Adipocyte (in vitro differentiated cells): ENCODE results near the gene RMRP.
A peak's percentile ranks its signal among the peaks of the same experiment; 100 is the strongest.

Experiments used
- DNase-seq: peaks from one replicate; pipeline ENCODE4 v3.0.0-alpha.2; 2015; ENCODE audit warnings: low read depth
- H3K27me3 ChIP-seq: replicated peaks from 2 replicates; pipeline ENCODE4 v1.7.0; 2013; ENCODE audit warnings: mild to moderate bottlenecking, low read length, moderate library complexity; ENCODE audit not compliant: control insufficient read depth, insufficient read depth
- H3K36me3 ChIP-seq: 2 replicates; pipeline ENCODE4 v1.7.0; 2013; ENCODE audit warnings: low read length, mild to moderate bottlenecking, moderate library complexity; ENCODE audit not compliant: control insufficient read depth, insufficient read depth, severe bottlenecking
- H3K4me1 ChIP-seq: 2 replicates; pipeline ENCODE4 v1.7.0; 2013; ENCODE audit warnings: mild to moderate bottlenecking, low read length, moderate library complexity; ENCODE audit not compliant: control insufficient read depth, insufficient read depth
- H3K4me3 ChIP-seq: 2 replicates; pipeline ENCODE4 v1.7.0; 2013; ENCODE audit warnings: mild to moderate bottlenecking, low read length, moderate library complexity
- H3K9ac ChIP-seq: 2 replicates; pipeline ENCODE4 v1.7.0; 2013; ENCODE audit warnings: mild to moderate bottlenecking, low read length, moderate library complexity
- H3K9me3 ChIP-seq: 2 replicates; pipeline ENCODE4 v1.7.0; 2013; ENCODE audit warnings: mild to moderate bottlenecking, low read length, moderate library complexity; ENCODE audit not compliant: control insufficient read depth

The RMRP gene

DNA sequence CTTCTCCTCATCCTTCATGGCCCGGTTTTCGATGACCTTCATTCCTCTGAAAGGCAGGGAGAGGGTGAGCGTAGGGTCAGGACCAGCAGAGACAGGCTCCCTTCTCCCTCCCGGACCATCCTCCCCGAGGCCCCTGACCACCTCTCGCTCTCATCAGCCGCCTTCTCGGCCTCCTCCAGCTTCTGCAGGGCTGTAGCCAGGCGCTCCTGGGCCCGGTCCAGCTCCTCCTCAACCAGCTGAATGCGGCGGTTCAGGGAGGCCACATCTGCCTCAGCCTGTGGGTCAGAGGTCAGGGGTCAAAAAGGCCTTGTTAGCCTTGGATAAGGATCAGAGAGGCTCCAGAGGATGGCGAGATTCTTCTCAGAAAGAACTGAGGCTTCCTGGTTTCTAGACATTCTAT, 27.7 kb upstream of the RMRP start:
- peaks cover 54% of the 10 kb centered on the region for H3K36me3 ChIP-seq

DNA sequence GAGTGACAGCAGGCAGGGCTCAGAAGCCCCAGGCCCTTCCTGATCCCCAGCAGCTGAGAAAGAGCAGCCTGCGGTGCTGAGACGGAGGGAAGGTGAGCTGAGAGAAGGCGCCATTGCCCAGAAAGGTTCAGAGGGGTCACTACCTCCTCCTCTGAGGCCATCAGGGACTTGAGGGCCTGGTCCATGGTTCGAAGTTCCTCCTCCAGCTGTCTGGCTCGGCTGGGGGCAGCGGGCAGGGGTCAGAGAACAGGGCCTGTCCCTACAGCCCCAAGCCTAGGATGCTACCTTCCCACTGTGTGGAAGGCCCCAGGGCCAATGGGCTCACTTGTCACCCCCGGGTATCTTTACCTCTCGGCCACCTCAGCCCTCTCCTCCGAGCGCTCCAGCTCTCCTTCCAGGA, 27.1 kb upstream of the RMRP start:
- peaks cover 54% of the 10 kb centered on the region for H3K36me3 ChIP-seq
- H3K27me3 ChIP-seq = no peaks in the 10 kb centered on the region
- H3K9me3 ChIP-seq = no peaks in the 10 kb centered on the region
- H3K4me1 ChIP-seq = peaks cover 39% of the 10 kb centered on the region
- H3K9ac ChIP-seq = peak overlapping the region; percentile 43
- no peak for DNase-seq
- no peak overlapping the region for H3K4me3 ChIP-seq

More for the DNA sequence above, 27.7 kb upstream of the RMRP start:
- no peaks in the 10 kb centered on the region for H3K9me3 ChIP-seq
- no peaks in the 10 kb centered on the region for H3K27me3 ChIP-seq
- DNase-seq = no peak
- no peak overlapping the region for H3K4me3 ChIP-seq
- peak overlapping the region; percentile 39 for H3K9ac ChIP-seq
- H3K4me1 ChIP-seq = peaks cover 39% of the 10 kb centered on the region

DNA sequence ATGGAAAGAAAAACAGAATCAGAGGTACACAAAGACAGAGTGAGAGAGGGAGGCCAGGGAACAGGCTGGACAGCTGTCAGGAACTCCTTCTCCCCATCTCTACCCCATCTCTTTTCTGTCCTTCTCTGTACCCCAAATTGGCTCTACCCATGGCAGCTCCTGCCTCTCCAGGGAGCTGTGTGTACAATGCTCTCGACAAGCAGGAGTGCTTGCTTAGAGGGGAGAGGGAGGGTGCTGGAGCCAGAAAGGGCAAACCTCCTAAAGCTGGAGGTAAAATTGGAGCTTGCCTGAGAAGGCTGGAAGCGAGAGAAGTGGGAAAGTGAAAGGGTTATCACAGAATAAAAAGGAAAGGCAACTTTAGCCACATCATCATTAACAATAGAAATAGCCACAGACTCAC, 25.5 kb upstream of the RMRP start:
- DNase-seq = no peak
- H3K27me3 ChIP-seq = no peaks in the 10 kb centered on the region
- peaks cover 53% of the 10 kb centered on the region for H3K36me3 ChIP-seq
- H3K4me3 ChIP-seq = no peak overlapping the region
- no peak overlapping the region for H3K9ac ChIP-seq
- H3K9me3 ChIP-seq = no peaks in the 10 kb centered on the region
- peaks cover 28% of the 10 kb centered on the region for H3K4me1 ChIP-seq

DNA sequence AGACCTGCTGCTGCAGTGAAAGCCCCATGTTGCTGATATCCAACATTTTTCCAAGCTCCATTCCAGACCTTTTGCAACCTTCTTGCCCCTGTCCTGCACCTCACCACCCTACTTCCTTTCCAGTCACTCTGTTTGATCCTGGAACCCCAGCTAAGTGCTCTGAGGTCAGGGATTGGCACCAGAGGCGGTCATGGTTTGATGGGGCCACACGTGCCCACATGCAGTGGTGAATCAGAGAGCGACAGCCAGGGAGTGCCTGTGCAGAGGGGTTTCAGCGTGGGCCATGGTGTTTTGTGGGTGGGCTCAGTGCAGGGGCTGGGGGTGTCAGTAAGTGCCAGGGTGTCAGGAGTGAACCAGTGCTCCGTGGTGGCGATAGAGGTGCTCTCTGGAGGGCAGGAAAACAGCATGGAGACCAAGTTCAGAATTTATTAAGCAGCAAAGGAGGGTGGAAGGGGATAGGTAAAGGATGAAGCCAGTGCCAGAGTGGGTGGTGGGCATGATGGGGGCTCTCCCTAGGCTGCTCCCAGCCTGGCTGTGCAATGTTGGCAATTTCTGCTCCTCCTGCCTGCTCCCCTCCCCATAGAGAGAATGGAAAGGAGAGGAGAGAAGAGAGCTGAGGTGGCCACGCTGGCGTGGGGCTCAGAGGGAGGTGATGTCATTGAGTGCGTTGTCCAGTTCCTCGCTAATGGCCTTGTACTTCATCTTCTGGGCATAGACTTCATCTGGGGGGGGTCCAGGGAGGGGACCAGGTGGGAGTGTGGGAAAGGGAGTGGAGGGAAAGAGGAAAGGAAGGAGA, 24.9 kb upstream of the RMRP start:
- Histone ChIP-seq H3K9me3 (no peaks in the 10 kb centered on the region), H3K27me3 (no peaks in the 10 kb centered on the region), H3K4me1 (peaks cover 22% of the 10 kb centered on the region), H3K9ac (no peak overlapping the region), H3K4me3 (no peak overlapping the region), H3K36me3 (peaks cover 47% of the 10 kb centered on the region)
- DNase-seq = no peak

DNA sequence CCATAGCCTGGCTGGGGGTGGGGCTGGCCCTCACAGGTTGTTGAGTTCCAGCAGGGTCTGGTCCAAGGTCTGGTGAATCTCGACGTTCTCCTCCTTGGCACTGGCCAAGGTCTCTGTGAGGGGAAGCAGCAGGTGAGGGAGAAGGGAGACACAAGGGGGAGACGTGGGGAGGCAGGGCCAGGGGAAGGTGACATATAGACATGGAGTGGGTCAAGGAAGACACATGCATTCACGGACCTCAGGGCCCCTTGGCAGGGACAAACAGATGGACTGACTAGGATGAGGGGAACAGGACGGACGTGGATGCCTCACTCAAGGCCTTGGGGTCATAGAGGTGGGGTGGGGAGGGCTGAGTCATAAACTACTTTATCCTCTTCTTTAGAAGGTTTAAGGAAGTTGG, 24.2 kb upstream of the RMRP start:
- H3K4me3 ChIP-seq = no peak overlapping the region
- no peak overlapping the region for H3K9ac ChIP-seq
- H3K27me3 ChIP-seq = no peaks in the 10 kb centered on the region

DNA sequence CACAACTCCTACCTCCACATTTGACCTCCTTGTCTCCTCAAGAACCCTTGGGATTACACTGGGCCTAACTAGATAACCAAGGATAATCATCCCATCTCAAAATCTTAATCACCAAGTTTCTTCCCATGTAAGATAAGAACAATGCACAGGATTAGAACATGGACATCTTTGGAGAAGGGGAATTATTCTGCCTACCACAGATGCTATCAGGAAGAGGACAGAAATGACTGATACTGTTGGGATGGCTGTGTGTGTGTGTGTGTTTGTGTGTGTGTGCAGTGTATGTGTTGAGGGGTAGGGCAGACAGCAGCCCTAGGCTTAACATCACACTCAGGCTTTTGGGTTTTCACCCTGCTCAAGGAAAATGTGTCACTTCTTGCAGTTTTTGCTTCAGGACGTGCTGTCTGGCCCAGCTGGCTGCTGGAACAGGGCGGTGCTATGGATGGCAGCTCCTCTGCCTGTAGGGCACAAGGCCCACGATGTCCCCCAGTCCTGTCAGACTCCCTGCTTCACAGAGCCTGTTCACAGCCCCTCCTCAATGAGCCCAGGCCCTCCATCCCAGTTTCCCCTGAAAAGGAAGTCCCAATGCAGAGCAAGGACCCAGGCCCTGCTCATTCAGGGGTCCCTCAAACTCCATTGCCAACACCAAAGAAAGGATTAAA, 23.7 kb upstream of the RMRP start:
- Histone ChIP-seq H3K9me3 (no peaks in the 10 kb centered on the region), H3K36me3 (peaks cover 43% of the 10 kb centered on the region), H3K4me3 (no peak overlapping the region), H3K4me1 (peaks cover 10% of the 10 kb centered on the region), H3K9ac (no peak overlapping the region), H3K27me3 (no peaks in the 10 kb centered on the region)
- DNase-seq = no peak

More for the DNA sequence above, 24.2 kb upstream of the RMRP start:
- no peak for DNase-seq
- no peaks in the 10 kb centered on the region for H3K9me3 ChIP-seq
- peaks cover 16% of the 10 kb centered on the region for H3K4me1 ChIP-seq
- H3K36me3 ChIP-seq = peaks cover 43% of the 10 kb centered on the region

DNA sequence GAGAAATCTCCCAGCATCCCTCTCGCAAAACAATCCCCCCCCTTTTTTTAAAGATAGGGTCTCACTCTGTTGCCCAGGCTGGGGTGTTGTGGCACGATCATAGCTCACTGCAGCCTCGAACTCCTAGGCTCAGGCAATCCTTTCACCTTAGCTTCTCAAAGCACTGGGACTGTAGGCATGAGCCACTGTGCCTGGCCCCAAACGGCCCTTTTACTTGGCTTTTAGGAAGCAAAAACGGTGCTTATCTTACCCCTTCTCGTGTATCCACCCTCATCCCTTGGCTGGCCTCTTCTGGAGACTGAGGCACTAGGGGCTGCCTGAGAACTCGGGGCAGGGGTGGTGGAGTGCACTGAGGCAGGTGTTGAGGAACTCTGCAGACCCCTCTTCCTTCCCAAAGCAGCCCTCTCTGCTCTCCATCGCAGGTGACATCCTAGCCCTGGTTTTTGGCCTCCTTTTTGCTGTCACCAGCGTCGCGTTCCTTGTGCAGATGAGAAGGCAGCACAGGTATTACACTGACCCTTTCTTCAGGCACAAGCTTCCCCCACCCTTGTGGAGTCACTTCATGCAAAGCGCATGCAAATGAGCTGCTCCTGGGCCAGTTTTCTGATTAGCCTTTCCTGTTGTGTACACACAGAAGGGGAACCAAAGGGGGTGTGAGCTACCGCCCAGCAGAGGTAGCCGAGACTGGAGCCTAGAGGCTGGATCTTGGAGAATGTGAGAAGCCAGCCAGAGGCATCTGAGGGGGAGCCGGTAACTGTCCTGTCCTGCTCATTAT, 22.7 kb upstream of the RMRP start:
- Histone ChIP-seq H3K9me3 (no peaks in the 10 kb centered on the region), H3K9ac (no peak overlapping the region)
- no peak for DNase-seq

DNA sequence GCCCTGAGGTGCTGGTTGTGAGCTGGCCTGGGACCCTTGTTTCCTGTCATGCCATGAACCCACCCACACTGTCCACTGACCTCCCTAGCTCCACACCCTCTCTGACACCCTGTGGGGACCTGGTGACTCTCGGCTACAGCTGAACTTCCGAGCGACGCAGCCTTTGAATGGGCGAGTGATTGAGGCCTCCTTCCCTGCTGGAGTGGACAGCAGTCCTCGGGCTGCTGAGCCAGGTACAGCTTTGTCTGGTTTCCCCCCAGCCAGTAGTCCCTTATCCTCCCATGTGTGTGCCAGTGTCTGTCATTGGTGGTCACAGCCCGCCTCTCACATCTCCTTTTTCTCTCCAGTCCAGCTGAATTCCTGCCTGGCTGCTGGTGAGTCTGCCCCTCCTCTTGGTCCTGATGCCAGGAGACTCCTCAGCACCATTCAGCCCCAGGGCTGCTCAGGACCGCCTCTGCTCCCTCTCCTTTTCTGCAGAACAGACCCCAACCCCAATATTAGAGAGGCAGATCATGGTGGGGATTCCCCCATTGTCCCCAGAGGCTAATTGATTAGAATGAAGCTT, 22.0 kb upstream of the RMRP start:
- H3K4me1 ChIP-seq = peaks cover 8% of the 10 kb centered on the region
- peaks cover 33% of the 10 kb centered on the region for H3K36me3 ChIP-seq
- DNase-seq = no peak
- H3K9me3 ChIP-seq = no peaks in the 10 kb centered on the region
- no peak overlapping the region for H3K4me3 ChIP-seq
- no peak overlapping the region for H3K9ac ChIP-seq
- H3K27me3 ChIP-seq = no peaks in the 10 kb centered on the region

More for the DNA sequence above, 22.7 kb upstream of the RMRP start:
- Histone ChIP-seq H3K36me3 (peaks cover 40% of the 10 kb centered on the region), H3K4me1 (peaks cover 8% of the 10 kb centered on the region), H3K4me3 (no peak overlapping the region), H3K27me3 (no peaks in the 10 kb centered on the region)

DNA sequence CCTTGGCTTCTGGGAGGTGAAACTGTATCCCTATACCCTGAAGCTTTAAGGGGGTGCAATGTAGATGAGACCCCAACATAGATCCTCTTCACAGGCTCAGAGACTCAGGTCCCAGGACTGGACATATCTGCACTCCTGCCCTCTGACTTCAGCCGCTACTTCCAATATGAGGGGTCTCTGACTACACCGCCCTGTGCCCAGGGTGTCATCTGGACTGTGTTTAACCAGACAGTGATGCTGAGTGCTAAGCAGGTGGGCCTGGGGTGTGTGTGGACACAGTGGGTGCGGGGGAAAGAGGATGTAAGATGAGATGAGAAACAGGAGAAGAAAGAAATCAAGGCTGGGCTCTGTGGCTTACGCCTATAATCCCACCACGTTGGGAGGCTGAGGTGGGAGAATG, 21.3 kb upstream of the RMRP start:
- H3K36me3 ChIP-seq = peaks cover 26% of the 10 kb centered on the region
- H3K27me3 ChIP-seq = no peaks in the 10 kb centered on the region
- no peak for DNase-seq

DNA sequence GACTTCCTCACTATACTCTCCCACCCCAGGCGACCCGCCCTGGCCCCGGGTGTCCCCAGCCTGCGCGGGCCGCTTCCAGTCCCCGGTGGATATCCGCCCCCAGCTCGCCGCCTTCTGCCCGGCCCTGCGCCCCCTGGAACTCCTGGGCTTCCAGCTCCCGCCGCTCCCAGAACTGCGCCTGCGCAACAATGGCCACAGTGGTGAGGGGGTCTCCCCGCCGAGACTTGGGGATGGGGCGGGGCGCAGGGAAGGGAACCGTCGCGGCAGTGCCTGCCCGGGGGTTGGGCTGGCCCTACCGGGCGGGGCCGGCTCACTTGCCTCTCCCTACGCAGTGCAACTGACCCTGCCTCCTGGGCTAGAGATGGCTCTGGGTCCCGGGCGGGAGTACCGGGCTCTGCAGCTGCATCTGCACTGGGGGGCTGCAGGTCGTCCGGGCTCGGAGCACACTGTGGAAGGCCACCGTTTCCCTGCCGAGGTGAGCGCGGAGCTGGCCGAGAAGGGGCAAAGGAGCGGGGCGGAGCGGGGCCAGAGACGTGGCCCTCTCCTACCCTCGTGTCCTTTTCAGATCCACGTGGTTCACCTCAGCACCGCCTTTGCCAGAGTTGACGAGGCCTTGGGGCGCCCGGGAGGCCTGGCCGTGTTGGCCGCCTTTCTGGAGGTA, 18.0 kb upstream of the RMRP start:
- H3K4me1 ChIP-seq = peaks cover 5% of the 10 kb centered on the region
- H3K4me3 ChIP-seq = peak overlapping the region; percentile 74
- H3K27me3 ChIP-seq = no peaks in the 10 kb centered on the region
- H3K9me3 ChIP-seq = no peaks in the 10 kb centered on the region
- peak overlapping the region; percentile 67 for H3K9ac ChIP-seq
- DNase-seq = peak; percentile 50
- H3K36me3 ChIP-seq = no peaks in the 10 kb centered on the region

More for the DNA sequence above, 21.3 kb upstream of the RMRP start:
- Histone ChIP-seq H3K4me1 (peaks cover 8% of the 10 kb centered on the region), H3K9me3 (no peaks in the 10 kb centered on the region), H3K9ac (no peak overlapping the region), H3K4me3 (no peak overlapping the region)
